HG03103 (cell line): ENCODE measurements around the gene DEF6.

Source experiments
- ATAC-seq: cut with Tn5 transposase; IDR thresholded peaks from one replicate; pipeline ENCODE4 v1.9.1; 2021; ENCODE audit warnings: low read depth; ENCODE audit not compliant: unreplicated experiment

The DEF6 gene

GRCh38 chr6:35342258-35343091, 44.9 kb downstream of the DEF6 start, which contains the start of gene PPARD:
PPARD (plus strand) TSS chr6:35342558; CDS start chr6:35411088, 68,530 bp downstream.
- peak; percentile 89 for ATAC-seq

DNA sequence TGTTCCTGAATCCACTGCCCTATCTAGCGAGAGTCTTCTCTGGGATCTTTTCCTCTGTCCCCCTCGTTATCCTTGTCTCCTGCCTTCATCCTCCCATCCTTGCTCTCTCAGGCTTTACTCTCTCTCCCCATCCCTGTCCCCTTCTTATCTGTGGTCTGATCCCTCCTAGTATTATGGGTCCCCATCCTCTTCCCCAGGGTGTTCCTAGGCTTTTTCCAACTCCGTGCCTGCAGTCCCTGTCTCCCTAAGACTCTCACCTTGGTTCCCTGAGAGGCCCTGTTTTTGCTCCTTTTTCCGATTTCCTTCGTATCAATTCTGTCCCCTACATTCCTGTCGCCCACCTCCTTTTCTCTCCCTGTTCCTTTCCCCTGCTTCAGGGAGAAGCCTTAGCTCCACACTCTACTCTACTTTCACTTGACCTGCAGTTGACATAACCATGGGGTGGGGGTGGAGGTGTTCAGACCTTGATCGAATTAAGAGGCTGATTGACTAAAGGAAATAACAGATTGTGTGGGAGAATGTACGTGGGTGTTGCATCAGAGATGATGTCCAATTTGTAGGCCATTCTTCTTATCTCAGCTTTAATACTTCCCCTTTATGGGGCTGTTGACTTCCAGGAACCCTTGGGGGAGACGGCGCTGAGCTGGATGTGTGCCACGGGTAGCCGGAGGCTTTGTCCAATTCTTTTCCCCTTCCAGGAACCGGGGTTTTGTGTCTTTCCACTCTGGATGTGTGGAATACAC, 45.6 kb downstream of the DEF6 start:
- ATAC-seq, result no peak

GRCh38 chr6:35343835-35344550, 46.4 kb downstream of the DEF6 start:
- ATAC-seq, result no peak

- ATAC-seq, result no peak
Observed at GRCh38 chr6:35351422-35351821, 53.8 kb downstream of the DEF6 start.

- no peak for ATAC-seq
Observed at GRCh38 chr6:35352735-35353134, 55.1 kb downstream of the DEF6 start.

DNA sequence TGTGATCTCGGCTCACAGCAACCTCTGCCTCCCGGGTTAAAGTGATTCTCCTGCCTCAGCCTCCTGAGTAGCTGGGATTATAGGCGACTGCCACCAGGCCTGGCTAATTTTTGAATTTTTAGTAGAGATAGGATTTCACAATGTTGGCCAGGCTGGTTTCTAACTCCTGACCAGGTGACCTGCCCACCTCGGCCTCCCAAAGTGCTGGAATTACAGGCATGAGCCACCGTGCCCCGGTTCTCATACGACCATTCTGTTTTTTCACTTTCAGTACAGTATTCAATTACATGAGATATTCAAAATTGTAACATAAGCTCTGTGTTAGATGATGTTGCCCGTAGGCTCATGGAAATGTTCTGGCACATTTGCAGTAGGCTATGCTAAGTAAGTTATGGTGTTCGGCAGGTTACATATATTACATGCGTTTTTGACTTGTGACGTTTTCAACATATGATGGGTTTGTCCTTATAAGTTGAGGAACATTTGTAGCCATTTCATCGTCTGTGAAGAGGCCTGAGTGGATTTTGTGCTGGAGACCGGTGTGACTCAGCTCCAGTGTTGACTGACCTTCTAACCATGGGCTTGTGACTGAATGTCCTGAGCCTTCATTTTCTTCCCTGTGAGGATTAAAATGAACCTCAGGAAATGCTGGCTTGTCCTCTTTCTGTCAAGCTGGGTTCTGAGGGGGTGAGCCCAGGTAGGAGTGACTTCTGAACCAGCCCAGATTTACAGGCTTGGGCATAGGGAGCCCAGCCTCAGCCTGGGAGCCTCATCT, 56.9 kb downstream of the DEF6 start:
- no peak for ATAC-seq

GRCh38 chr6:35356391-35356790, 58.8 kb downstream of the DEF6 start:
- no peak for ATAC-seq

- no peak for ATAC-seq
Observed at GRCh38 chr6:35357677-35358076, 60.1 kb downstream of the DEF6 start.

DNA sequence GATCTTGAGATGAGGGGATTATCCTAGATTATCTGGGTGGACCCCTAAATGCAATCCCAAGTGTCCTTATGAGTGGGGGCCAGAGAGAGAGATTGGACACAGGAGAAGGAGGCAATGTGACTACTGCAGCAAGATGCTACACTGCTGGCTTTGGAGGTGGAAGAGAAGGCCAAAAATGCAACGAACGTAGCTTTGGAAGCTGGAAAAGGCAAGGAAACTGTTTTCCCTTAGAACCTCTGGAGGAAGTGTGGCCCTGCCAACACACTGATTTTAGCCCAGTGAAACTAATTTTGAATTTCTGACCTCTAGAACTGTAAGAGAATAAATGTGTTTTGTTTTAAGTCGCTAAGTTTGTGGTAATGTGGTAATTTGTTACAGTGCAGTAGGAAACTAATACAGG, 60.5 kb downstream of the DEF6 start:
- ATAC-seq, result no peak

- no peak for ATAC-seq
Observed at GRCh38 chr6:35359346-35359743, 61.7 kb downstream of the DEF6 start.

DNA sequence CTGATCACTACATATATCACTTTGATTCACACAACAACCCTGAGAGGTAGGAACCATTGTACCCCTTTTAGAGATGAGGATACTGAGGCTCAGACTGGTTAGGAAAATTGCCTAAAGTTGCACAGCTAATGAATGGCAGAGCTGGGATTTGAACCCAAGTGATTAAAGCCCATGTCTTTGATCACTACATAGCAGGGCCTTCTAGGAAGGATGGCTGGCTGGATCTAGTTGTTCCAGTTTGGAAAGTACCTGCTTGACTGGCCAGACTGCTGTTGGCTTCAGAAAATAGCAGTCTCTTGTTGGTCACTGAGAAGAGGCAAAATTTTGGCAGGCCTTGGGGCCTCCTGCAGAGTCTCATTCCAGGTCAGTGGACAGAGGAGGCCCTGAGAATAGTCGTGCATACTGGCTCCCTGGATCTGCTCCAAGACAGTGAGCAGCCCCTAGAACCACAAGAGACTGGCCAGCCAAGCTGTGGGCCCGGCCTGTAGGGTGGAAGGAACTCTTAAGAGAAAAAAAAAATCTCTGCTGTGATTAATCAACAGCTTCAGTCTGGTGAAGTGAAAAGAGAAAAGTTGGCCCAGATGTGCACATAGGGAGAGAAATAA, 62.2 kb downstream of the DEF6 start:
- ATAC-seq, result no peak

DNA sequence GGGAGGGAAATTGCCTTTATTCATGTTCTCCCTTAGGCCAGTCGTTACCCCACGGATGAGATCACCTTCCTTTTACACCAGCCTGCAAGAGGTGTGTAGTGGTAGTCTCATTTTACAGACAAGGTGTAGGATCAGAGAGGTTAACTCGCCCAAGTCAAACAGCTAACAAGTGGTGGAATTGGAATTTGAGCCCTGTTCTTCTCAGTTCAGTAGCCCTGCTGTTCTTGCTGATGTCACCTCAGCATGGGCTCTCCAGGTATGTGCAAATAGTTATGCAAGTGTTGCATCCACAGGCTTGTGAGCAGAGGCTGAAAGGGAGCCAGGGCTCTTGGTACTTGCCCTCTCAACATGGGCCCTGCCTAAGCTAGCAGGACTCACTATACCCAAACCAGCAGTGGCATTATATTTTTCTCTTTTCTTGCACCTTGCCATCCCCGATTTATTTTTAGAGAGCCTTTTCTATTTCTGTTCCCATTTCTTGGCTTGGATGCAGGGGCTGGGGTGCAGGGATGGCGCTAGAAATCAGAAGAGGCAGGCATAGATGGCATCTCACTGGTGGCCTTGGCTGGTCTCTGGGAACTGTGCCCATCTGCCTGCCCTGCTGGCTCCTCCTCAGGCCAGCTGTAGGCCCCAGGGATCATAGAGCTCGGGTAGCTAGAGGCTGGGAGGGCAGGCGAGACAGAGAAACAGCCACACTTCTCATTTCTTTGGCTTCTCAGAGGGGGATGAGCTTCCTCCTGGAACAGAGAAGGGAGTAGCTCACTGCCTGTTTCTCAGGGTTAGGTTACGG, 62.9 kb downstream of the DEF6 start:
- no peak for ATAC-seq

DNA sequence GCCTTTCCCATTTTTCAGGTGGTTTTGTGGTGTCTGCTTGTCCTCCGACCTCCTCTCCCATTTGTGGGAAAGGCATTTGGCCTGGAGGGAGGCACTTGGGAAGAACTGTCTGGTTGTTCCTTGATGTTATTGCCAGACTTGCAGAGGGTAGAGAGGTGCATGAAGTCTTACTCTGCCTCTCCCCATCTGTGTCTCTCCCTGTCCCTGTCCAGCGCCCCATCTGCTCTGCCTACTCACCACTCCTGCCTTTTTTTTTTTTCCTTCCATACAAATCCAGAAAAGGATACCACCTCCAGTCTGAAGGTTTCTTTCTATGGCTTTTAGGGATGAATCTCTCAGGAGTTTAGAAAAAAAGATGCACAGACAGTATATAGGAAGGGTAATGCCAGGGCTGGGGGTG, 64.6 kb downstream of the DEF6 start:
- no peak for ATAC-seq

DNA sequence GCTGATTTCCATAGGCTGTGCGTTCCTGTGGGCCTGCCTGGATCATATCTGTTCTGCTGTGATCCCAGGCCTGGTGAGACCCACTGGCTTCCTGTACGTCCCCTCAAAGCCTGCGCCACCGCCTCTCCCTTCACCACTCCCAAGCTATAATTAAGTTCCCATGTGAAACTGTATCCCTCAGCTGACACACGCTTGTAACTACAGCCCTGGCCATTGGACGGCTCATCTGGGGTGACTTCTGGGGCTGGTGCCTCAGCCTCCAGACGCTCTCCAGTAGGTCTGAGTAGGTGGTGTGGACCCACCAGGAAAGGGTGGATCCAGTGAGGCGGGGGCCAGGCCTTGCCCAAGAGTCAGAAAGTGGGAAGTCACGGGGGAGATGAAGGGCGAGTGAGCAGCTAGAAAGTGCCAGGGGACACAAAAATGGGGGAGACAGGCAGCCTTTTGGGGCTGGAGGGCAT, 65.7 kb downstream of the DEF6 start:
- no peak for ATAC-seq

DNA sequence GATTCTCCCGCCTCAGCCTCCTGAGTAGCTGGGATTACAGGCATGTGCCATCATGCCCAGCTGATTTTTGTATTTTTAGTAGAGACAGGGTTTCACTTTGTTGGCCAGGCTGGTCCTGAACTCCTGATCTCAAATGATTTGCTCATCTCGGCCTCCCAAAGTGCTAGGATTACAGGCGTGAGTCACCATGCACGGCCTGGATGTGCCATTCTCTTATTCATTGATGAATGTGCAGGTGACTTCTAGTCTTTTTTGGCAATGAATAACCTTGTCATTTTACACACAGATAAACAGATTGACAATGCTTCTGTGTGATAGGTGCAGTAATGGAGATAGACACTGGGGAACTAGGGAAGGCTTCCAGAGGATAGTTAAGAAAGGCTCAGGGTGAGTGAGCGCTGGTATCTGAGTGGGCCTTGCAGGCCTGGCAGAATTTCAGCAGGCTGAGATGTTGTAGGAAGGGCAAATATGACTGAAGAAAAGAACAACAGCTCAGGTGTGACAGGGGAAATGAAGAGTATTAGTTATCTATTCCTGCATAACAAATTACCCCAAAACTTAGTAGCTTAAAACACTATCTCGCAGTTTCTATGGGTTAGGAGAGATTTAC, 68.1 kb downstream of the DEF6 start:
- ATAC-seq, result no peak

- ATAC-seq, result no peak
Observed at GRCh38 chr6:35366204-35366596, 68.6 kb downstream of the DEF6 start.

DNA sequence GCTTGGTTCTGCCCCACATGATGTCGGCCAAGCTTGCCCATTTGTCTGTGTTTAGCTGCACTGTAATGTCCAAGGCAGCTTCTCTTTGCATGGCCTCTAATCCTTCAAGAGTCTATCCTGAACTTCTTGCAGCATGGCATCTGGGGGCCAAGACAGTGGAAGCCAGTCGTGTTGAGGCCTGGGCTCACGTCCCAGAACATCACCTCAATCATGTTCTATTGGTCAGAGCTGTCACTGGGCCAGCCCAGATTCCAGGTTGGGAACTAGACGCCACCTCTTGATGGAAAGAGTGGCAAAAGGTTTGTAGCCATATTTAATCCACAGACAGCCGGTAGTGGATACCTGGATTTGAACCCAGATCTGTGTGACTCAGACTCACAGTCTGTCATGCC, 70.0 kb downstream of the DEF6 start:
- ATAC-seq, result no peak

DNA sequence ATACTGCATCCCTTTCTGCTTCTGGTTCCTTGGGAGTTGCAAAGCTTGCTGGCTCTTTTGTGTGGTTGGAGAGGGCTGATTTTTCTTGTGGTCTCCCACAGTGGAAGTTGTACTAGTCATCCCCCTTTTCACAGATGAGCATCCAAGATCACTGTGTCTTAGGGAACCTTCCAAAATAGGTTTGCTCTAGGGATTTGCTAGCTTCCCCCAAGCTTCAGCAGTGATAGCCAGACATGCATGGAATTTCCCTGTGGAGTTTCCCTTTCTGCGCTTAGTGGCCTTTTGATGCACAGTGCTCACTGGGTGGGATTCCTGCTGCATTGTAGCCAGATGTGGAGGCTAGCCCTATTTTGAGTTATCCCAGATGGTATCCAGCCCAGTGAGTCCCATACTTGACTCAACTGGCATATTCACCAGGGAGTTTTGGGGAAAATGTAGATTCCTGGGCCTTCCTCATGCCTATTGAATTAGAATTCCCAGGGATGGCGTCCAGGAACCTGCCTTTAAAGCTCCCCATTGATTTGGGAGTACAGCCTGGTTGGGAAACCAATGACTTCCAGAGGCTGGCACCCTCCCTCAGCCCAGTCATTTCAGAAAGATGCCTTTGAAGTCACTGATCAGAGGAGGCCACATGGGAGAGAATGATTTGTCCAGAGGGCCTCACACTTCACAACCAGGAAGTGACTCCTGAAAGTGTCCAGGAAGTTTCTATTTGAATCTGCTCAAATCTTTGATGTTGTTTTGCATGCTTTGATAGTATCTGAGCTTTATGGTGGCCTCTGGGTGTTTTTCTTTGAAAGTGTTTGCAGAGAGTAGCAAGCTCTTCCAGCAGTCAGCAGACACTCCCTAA, 70.6 kb downstream of the DEF6 start:
- ATAC-seq, result no peak
